Sigmoid colon (tissue), 7 donors: Measurements from ENCODE around the gene VPS52. TPM values are rescaled to one million over a fixed set of nuclear protein-coding genes. Genes with fewer than 3 reads are reported as not detected.

ENCODE experiments used
- DNase-seq: peaks from one replicate; pipeline ENCODE4 v3.0.0-alpha.2; 2019
- H3K27ac ChIP-seq, 4 donors: fragments of 200-600 bp; sonication (generic); one replicate each; pipeline ENCODE4 v1.5.1; 2016 to 2019; ENCODE audit warnings: mild to moderate bottlenecking in 1 of 4
- H3K27me3 ChIP-seq, 3 donors: fragments of 200-600 bp; sonication (generic); one replicate each; pipeline ENCODE4 v1.5.1; 2019; ENCODE audit warnings: mild to moderate bottlenecking in 1 of 3
- H3K36me3 ChIP-seq, 4 donors: fragments of 200-600 bp; sonication (generic); one replicate each; pipeline ENCODE4 v1.5.1; 2016 to 2019
- H3K4me1 ChIP-seq, 4 donors: fragments of 200-600 bp; sonication (generic); one replicate each; pipeline ENCODE4 v1.5.1; 2017 to 2019
- H3K4me3 ChIP-seq, 4 donors: fragments of 200-600 bp; sonication (generic); one replicate each; pipeline ENCODE4 v1.5.1; 2017 to 2019; ENCODE audit warnings: mild to moderate bottlenecking in 2 of 4, moderate library complexity in 1 of 4
- H3K9me3 ChIP-seq, 4 donors: fragments of 200-600 bp in 3 of 4; sonication (generic) in 3 of 4; one replicate each; pipeline versions ENCODE4 v1.5.1 to v1.6.1; 2013 to 2019
- EP300 ChIP-seq, 4 donors: sonication (generic); formaldehyde crosslinking; IDR thresholded peaks; one replicate each; pipeline ENCODE4 v1.6.1; 2017; ENCODE audit warnings: antibody characterized with exemption in 4 of 4
- POLR2A ChIP-seq, 2 donors: fragments of 450-650 bp; IDR thresholded peaks; one replicate each; pipeline ENCODE4 v1.6.1; 2016; ENCODE audit warnings: antibody characterized with exemption in 2 of 2, mild to moderate bottlenecking in 2 of 2, moderate library complexity in 2 of 2
- POLR2AphosphoS5 ChIP-seq, 4 donors: sonication (generic); formaldehyde crosslinking; IDR thresholded peaks; one replicate each; pipeline ENCODE4 v1.6.1; 2017; ENCODE audit warnings: antibody characterized with exemption in 4 of 4
- WGBS, 2 donors: extraction: QIAGEN DNeasy Blood & Tissue Kit; methylation state at CpG; one replicate each; pipeline ENCODE4 v1.1.7; 2013; 5-methylcytosine and 5-hydroxymethylcytosine counted together
- intact Hi-C: fragments of 100-400 bp; cut with DNase I; formaldehyde crosslinking; loops from one replicate; pipeline ENCODE4 v1.15.1; 2023
- polyA plus RNA-seq, 3 donors: library from polyadenylated mRNA; stranded (reverse); fragments of 200-250 nt; gene quantifications; one replicate each; pipeline ENCODE4 v1.2.3, GENCODE V29; 2013
- total RNA-seq, 4 donors: library from RNA; depleted of rRNA; stranded (reverse); fragments of >200 nt; gene quantifications; one replicate each; pipeline ENCODE4 v1.1.0, GENCODE V29; 2016
- TF ChIP-seq, protein P1 (sequence below), 4 experiments: fragments of 450-650 bp in 3 of 4; fragments of 200-600 bp in 1 of 4; IDR thresholded peaks; one replicate each; pipeline ENCODE4 v1.5.1; 2016 to 2019; ENCODE audit warnings: antibody characterized with exemption in 4 of 4, mild to moderate bottlenecking in 3 of 4, moderate library complexity in 2 of 4
- donor health status: healthy with polysubstance abuse.
- donor health status: Bipolar disorder and iron deficiency.
- donor health status: healthy.

The VPS52 gene
- total and polyA plus RNA-seq, 7 donors, result 23.4 to 51.2 (median 31.6) TPM

DNA sequence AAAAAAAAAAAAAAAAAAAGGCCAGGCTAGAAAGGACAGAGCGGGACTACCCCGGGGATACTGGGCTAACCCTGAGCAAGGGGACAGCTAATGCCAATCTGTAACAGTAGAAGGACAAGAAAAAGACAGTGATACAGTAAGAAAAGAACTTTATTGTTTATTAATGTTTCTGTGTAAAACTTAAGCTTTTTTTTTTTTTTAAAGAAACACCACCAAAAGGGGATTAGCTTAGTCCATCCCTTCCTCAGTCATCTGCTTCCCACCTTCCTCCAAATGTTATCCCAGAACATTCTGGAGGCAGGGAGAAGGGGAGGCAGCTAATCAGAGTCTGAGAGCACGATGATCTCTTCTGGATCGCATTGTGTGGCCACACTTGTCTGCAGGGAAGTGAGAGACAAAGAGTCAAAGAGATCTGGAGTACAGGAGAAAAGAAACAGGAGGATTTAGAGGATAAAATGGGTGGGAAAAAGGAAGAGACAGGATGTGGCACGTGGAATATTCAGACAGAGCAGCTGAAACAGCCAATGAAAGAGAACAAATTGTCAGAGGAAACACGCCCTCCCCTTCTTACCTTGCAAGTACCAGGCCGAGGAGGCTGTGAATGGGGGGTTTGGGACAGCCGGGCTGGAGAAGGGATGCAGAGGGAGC lies 46.9 kb upstream of the VPS52 start:
- DNase-seq, result no peak
- Histone ChIP-seq H3K4me1 (peaks cover 0 to 74% (median 62%) of the 10 kb centered on the region in 4 donors), H3K9me3 (no peaks in the 10 kb centered on the region), H3K27me3 (no peaks in the 10 kb centered on the region), H3K27ac (peak overlapping the region; percentile 84 to 87 (median 84)), H3K36me3 (peaks cover 14 to 30% (median 22%) of the 10 kb centered on the region in 4 donors), H3K4me3 (peak overlapping the region in 3 of 4 donors; percentile 51 to 59 (median 57))
- no peak for TF ChIP-seq POLR2AphosphoS5 (IDR thresholded peaks at IDR 0.05)
- TF ChIP-seq, protein P1, sequence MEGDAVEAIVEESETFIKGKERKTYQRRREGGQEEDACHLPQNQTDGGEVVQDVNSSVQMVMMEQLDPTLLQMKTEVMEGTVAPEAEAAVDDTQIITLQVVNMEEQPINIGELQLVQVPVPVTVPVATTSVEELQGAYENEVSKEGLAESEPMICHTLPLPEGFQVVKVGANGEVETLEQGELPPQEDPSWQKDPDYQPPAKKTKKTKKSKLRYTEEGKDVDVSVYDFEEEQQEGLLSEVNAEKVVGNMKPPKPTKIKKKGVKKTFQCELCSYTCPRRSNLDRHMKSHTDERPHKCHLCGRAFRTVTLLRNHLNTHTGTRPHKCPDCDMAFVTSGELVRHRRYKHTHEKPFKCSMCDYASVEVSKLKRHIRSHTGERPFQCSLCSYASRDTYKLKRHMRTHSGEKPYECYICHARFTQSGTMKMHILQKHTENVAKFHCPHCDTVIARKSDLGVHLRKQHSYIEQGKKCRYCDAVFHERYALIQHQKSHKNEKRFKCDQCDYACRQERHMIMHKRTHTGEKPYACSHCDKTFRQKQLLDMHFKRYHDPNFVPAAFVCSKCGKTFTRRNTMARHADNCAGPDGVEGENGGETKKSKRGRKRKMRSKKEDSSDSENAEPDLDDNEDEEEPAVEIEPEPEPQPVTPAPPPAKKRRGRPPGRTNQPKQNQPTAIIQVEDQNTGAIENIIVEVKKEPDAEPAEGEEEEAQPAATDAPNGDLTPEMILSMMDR (IDR thresholded peaks at IDR 0.05), result no peak
- TF ChIP-seq POLR2A (IDR thresholded peaks at IDR 0.05), result no peak
- TF ChIP-seq EP300 (IDR thresholded peaks at IDR 0.05), result no peak
- WGBS, 2 donors, result 55 to 72% methylated on average over 8 of the region's 8 CpGs
- intact Hi-C loops, result loop anchor here (5.0 kb wide), 1 partner anchor 109 kb away; no protein-coding TSS in a partner anchor

DNA sequence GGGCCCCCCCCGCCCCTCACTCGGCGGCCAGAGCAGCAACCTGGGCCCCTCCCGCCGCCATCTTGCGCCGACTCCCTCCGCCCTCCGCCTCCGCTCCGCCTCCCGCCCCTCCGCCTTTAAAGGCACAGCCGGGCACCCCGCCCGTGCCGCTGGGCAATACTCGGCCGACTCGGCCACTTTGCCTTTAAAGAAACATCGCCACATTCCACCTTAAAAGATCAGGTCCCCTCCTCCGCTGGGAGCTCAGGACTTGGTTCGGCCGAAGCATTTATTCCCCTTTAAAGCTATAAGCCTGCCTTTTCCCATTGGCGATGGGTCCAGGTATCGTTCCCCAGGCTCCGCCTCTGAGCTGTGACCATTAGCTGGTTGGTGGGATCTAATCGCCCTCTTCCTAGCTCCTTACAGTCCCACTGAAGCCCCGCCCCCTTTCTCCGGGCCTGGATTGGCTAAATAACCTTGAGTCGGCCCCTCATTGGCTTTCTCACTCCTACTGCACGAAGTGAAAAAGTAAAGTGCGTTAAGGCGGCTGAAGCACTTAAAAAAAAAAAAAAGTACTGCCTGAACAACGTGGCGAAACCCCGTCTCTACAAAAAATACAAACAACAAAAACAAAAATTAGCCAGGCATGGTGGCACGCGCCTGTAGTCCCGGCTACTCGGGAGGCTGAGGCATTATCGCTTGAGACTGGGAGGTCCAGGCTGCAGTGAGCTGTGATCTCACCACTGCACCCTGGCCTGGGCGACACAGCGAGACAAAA lies 46.2 kb upstream of the VPS52 start, which contains the start of gene ZBTB22:
ZBTB22 (minus strand) TSS at position 76 of the 757 bp plus-strand sequence. CDS start 828 bp downstream, outside the sequence.
- intact Hi-C loops, result loop anchor here (5.0 kb wide), 1 partner anchor 109 kb away; no protein-coding TSS in a partner anchor
- no peaks in the 10 kb centered on the region for H3K9me3 ChIP-seq
- TF ChIP-seq POLR2A (IDR thresholded peaks at IDR 0.05) (no peak), POLR2AphosphoS5 (IDR thresholded peaks at IDR 0.05) (peak; percentile 57 to 79 (median 66)), EP300 (IDR thresholded peaks at IDR 0.05) (no peak)
- TF ChIP-seq, protein P1 (IDR thresholded peaks at IDR 0.05), result no peak
- H3K27ac ChIP-seq, result peak within 1 kb of the TSS; percentile 84 to 87 (median 84)
- whole genome bisulfite sequencing, 2 donors, result 1% methylated on average over 44 of the region's 44 CpGs
- peaks cover 14 to 30% (median 22%) of the 10 kb centered on the region in 4 donors for H3K36me3 ChIP-seq
- DNase-seq, result peak; percentile 100
- H3K4me3 ChIP-seq, result peak within 1 kb of the TSS; percentile 43 to 59 (median 54)
- H3K27me3 ChIP-seq, result no peaks in the 10 kb centered on the region
- H3K4me1 ChIP-seq, result peaks cover 0 to 78% (median 62%) of the 10 kb centered on the region in 4 donors

DNA sequence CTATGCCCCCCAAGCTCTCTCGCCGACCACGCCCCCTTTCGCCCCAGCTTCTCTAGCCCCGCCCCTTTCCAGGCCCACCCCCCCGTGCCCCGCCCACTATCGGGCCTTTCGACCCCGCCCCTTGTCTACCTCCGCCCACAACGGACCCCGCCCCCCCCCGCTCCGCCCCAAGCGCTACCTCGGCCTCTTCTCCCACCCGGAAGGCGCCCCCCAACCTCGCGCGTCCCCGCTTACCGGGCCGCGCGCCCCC lies 45.7 kb upstream of the VPS52 start:
- Histone ChIP-seq H3K4me1 (peaks cover 0 to 80% (median 65%) of the 10 kb centered on the region in 4 donors), H3K27me3 (no peaks in the 10 kb centered on the region), H3K9me3 (no peaks in the 10 kb centered on the region), H3K36me3 (peaks cover 14 to 30% (median 22%) of the 10 kb centered on the region in 4 donors), H3K27ac (peak overlapping the region; percentile 84 to 87 (median 84)), H3K4me3 (peak overlapping the region; percentile 43 to 59 (median 54))
- no peak for DNase-seq
- intact Hi-C loops, result loop anchor here (5.0 kb wide), 1 partner anchor 110 kb away; no protein-coding TSS in a partner anchor
- no peak for TF ChIP-seq EP300 (IDR thresholded peaks at IDR 0.05)
- TF ChIP-seq, protein P1 (IDR thresholded peaks at IDR 0.05), result no peak
- WGBS, 2 donors, result 2% methylated on average over 26 to 27 of the region's 27 CpGs

DNA sequence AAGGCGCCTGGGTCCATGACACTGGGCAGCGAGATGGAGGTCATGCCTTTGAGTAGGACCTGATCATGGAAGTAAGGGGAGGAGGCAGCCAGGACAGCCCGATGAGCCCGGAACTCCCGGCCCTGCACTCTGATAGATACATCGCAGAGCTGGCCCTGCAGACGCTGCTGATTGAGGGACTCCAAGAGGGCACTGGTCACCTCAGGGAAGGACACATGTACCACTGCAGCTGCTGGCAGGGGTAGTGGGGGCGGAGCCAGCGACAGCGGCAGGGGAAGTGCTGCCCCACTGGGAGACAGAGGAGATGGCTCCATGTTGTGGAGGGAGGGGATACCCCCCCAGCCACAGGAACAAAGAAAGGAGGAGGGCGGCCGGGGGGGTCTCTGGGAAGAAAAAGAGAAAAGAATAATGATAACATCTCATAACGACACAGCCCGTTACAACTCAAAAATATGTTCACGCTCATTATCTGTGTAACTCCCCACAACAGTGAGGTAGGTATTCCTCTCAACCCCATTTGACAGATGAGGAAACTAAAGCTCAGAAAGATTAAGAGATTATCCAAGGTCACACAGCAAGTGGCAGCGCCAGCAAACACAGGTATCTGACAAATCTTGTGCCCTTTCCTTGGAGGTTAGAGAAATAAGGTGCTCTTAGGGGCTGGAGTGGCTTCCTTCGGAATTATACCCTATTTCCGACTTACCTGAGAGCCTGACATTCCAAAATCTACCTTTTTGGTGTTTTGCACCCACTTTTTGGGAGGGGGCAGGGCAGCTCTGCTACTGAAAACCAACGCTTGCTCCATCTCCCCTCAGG lies 45.1 kb upstream of the VPS52 start:
- H3K4me1 ChIP-seq, result peaks cover 0 to 80% (median 65%) of the 10 kb centered on the region in 4 donors

More for the DNA sequence above, 45.1 kb upstream of the VPS52 start:
- no peaks in the 10 kb centered on the region for H3K27me3 ChIP-seq
- intact Hi-C loops, result loop anchor here (5.0 kb wide), 1 partner anchor 110 kb away; no protein-coding TSS in a partner anchor
- 80 to 84% methylated on average over 19 of the region's 19 CpGs for WGBS, 2 donors
- TF ChIP-seq EP300 (IDR thresholded peaks at IDR 0.05), result no peak
- TF ChIP-seq, protein P1 (IDR thresholded peaks at IDR 0.05), result no peak
- no peak for TF ChIP-seq POLR2AphosphoS5 (IDR thresholded peaks at IDR 0.05)
- TF ChIP-seq POLR2A (IDR thresholded peaks at IDR 0.05), result no peak
- no peaks in the 10 kb centered on the region for H3K9me3 ChIP-seq
- peak overlapping the region; percentile 84 to 87 (median 84) for H3K27ac ChIP-seq
- H3K36me3 ChIP-seq, result peaks cover 14 to 30% (median 22%) of the 10 kb centered on the region in 4 donors
- DNase-seq, result peak; percentile 72
- peak overlapping the region; percentile 43 to 59 (median 54) for H3K4me3 ChIP-seq
